D721Med (cell line): ENCODE results near the gene ENO2.

Experiments
- DNase-seq: peaks from one replicate; pipeline ENCODE4 v3.0.0; 2011; ENCODE audit warnings: low spot score; ENCODE audit not compliant: insufficient read length
- FAIRE-seq: peaks from 2 replicates; lab custom pipeline; 2011; peaks lifted over from hg19 to GRCh38; lab: Jason Lieb, UNC
- TF ChIP-seq, protein P1 (sequence below): IDR thresholded peaks from 2 replicates; pipeline ENCODE4 v1.5.1; 2012; ENCODE audit warnings: mild to moderate bottlenecking, control low read depth; ENCODE audit not compliant: insufficient read depth; ENCODE audit errors: missing control alignments

Gene ENO2

DNA sequence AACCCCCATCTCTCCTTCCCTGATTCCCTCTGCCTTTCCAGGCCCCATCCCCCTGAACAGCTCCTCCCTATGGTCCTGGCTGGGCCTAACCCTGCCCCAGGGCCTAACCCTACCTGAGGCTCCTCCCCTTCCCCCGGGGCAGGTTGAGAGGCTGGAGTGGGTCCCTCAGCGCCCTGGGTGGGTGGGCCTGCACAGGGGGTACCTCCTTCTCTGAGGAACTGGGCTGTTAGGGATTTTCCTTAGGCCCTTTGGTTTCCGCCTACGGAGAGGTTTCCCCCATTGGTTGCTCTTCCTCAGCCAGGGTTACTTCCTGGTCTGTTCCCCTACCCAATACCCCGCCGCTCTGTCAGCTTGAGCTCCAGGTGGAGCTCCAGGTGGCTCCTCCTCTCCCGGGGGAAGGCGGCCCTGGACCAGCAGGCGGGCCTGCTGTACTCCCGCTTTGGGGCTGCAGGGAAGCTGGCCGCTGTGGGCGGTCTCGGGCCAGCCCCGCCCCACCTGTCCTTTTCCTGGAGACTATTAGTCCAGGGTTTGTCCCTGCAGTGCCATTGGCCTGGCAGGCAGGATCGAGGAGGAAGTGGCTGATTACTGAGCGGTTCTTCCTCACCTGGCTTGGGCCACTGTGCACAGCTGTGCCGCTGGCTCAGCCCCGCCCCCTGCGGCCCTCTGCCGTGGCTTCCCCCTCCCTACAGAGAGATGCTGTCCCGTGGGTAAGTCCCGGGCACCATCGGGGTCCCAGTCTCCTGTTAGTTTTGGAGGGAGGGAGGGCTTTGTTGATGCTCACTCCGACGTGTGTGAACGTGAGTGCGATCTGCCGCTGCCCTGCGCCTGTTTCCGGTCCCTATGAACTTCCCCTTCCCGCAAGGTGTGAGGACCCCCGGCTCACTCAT, 31.9 kb downstream of the ENO2 start:
- TF ChIP-seq, protein P1, sequence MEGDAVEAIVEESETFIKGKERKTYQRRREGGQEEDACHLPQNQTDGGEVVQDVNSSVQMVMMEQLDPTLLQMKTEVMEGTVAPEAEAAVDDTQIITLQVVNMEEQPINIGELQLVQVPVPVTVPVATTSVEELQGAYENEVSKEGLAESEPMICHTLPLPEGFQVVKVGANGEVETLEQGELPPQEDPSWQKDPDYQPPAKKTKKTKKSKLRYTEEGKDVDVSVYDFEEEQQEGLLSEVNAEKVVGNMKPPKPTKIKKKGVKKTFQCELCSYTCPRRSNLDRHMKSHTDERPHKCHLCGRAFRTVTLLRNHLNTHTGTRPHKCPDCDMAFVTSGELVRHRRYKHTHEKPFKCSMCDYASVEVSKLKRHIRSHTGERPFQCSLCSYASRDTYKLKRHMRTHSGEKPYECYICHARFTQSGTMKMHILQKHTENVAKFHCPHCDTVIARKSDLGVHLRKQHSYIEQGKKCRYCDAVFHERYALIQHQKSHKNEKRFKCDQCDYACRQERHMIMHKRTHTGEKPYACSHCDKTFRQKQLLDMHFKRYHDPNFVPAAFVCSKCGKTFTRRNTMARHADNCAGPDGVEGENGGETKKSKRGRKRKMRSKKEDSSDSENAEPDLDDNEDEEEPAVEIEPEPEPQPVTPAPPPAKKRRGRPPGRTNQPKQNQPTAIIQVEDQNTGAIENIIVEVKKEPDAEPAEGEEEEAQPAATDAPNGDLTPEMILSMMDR: no peak
- no peak for FAIRE-seq
- no peak for DNase-seq

DNA sequence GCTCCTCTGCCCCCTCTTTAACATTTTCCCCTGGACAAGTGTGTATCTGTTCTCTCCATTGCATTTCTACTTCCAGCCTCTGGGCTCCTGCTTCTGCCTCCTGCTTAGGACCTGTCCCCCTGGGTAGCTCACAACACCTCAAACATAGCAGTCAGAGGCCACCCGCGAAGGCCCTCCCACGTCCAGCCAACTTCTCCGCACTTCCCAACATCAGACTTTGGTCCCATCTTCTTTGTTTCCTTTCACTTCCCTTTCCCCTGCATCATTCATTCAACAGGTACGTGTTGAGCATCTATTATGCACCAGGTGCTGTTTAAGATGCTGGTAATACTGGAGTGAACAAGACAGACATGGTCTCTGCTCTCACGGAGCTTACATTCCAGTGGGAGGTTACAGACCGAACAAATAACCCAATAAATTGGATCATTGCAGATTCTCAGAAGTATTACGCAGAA, 32.6 kb downstream of the ENO2 start:
- FAIRE-seq: no peak
- TF ChIP-seq, protein P1: no peak
- no peak for DNase-seq

DNA sequence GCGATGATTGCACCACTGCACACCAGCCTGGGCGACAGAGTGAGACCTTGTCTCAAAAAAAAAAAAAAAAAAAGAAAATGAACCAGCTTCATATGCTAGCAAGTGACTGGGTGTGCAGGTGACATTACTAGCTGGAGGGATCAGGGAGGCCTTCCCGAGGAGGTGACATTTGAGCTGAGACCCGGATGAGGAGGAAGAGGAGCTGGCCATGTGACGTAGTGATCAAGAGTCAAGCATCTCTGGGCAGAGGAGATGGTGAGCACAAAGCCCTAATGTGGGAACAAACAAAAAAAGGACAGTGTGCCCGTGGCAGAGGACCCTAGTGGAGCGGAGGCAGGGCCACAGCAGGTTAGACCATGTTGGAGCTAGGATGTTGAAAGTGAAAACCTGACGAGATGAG, 33.2 kb downstream of the ENO2 start:
- TF ChIP-seq, protein P1: no peak
- FAIRE-seq: no peak
- DNase-seq: no peak

DNA sequence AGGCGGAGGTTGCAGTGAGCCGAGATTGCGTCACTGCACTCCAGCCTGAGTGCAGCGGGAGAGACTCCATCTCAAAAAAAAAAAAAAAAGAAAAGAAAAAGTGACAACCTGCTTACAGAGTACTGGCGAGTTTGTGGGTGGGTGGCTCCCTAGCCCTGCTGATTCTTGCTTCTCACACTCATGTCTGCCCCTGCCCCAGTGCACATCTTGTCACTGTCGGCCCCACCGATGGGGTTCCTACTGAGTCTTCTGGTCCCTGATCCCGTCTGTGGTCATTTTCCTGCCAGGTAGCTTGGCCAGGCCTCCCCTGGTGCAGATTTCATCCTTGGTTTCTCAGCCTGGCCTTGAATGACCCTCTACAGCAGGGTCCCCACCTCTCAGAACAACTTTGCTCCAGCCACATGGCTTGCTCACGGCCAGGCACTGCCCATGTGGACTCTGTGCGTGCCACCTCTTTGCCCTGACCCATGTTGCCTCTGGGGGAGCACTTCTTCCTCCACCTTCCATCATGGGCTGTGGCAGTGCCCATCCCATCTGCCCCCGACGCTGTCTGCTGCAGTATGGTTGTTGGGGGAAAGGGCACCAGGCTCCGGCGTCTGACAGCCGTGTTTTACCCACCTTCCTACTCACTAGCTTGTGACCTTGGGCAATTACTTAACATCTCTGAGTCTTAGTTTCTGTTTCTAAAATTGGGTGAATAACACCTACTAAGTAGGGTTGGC, 34.7 kb downstream of the ENO2 start:
- TF ChIP-seq, protein P1: no peak
- DNase-seq (no peak), FAIRE-seq (no peak)

DNA sequence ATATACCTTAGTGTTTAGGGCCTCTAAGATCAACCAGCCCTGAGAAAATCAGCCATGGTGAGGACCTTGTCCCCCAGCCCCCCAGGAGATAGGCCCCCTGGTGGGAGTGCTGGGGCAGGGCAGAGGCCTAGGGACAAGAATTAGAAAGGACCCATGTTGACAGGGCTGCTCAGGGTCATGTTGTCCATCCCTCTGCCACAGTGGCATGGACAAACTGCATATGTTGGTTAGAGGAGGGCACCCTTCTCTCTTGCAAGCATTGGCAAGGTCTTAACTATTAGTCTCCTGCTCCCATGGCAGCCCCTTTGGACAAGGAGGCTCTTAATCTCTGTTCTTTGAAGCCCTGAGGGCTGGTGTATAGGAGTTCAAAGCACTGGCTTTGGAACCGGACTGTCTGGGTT, 36.0 kb downstream of the ENO2 start:
- FAIRE-seq (no peak), DNase-seq (no peak)
- TF ChIP-seq, protein P1: peak; percentile 8

DNA sequence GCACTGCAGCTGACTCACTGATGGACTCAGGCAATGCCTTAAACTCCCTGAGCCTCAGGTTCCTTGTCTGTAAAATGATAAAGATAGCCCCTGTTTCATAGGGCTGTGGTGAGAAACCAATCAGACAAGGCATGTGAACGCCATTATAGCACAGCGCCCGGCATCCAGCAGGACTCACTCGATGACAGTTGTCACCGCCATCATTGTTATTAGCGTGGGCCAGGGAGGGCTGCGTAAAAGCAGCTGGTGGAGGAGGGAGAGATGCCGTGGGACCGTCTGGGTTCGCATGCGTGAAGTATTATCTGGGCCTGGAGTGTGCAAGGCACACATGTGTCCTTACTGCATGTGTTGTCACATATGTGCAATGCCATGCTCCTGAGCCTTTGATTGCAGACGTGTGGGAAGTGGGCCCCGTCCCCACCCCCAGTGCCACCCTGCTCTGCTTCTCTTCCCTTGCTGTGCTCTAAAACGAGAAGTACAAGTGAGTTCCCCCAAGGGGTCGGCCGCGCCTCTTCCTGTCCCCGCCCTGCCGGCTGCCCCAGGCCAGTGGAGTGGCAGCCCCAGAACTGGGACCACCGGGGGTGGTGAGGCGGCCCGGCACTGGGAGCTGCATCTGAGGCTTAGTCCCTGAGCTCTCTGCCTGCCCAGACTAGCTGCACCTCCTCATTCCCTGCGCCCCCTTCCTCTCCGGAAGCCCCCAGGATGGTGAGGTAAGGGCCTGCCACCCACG, 36.6 kb downstream of the ENO2 start, which contains the start of gene PTPN6:
Gene PTPN6, plus strand, starts transcription at position 546 of the 730 bp plus-strand sequence. Its CDS starts 157 bp downstream, at position 703.
- FAIRE-seq (no peak), DNase-seq (no peak)
- TF ChIP-seq, protein P1: no peak
